A549 (cell line): ENCODE data around the gene HAUS6.

ENCODE experiments used
- BHLHE40 ChIP-seq: IDR thresholded peaks from 2 replicates; pipeline ENCODE4 v1.6.1; 2012; ENCODE audit warnings: low read depth, low read length, inconsistent platforms
- CTCF ChIP-seq: fragments of >200 bp; sonication (Bioruptor Twin); formaldehyde crosslinking; IDR thresholded peaks from 3 replicates; pipeline ENCODE4 v1.5.1; 2016
- EHMT2 ChIP-seq: fragments of 200-600 bp; sonication (generic); IDR thresholded peaks from 2 replicates; pipeline ENCODE4 v1.6.1; 2016; ENCODE audit warnings: antibody characterized with exemption, low read depth, mild to moderate bottlenecking, moderate library complexity
- ELK1 ChIP-seq: fragments of 150-350 bp; IDR thresholded peaks from 2 replicates; pipeline ENCODE4 v1.6.1; 2014; ENCODE audit warnings: low read depth, mild to moderate bottlenecking, low read length
- KDM5A ChIP-seq: fragments of 200-600 bp; sonication (generic); IDR thresholded peaks from 2 replicates; pipeline ENCODE4 v1.6.1; 2016; ENCODE audit warnings: antibody characterized with exemption, mild to moderate bottlenecking
- MAX ChIP-seq: IDR thresholded peaks from 2 replicates; pipeline ENCODE4 v1.6.1; 2012
- MAZ ChIP-seq: fragments of 150-350 bp; IDR thresholded peaks from 2 replicates; pipeline ENCODE4 v1.6.1; 2014; ENCODE audit warnings: antibody characterized with exemption, low read depth, low read length, borderline replicate concordance
- MYC ChIP-seq: IDR thresholded peaks from 2 replicates; pipeline ENCODE4 v1.6.1; 2012; ENCODE audit warnings: mild to moderate bottlenecking, inconsistent platforms, low read length, improper control_type of control experiment, borderline replicate concordance
- NR3C1 ChIP-seq: fragments of >200 bp; sonication (Bioruptor Twin); formaldehyde crosslinking; IDR thresholded peaks from 3 replicates; pipeline ENCODE4 v1.6.1; 2017
- PBX3 ChIP-seq: IDR thresholded peaks from 2 replicates; pipeline ENCODE4 v1.6.1; 2012
- PHF8 ChIP-seq: fragments of 200-600 bp; sonication (generic); IDR thresholded peaks from 2 replicates; pipeline ENCODE4 v1.6.1; 2016; ENCODE audit warnings: low read depth, mild to moderate bottlenecking, antibody characterized with exemption, moderate library complexity, borderline replicate concordance
- POLR2A ChIP-seq: IDR thresholded peaks from 2 replicates; pipeline ENCODE4 v1.6.1; 2012; ENCODE audit warnings: mild to moderate bottlenecking, low read length
- SMC3 ChIP-seq: fragments of >200 bp; sonication (Bioruptor Twin); formaldehyde crosslinking; IDR thresholded peaks from 3 replicates; pipeline ENCODE4 v1.6.1; 2018; ENCODE audit warnings: inconsistent platforms
- TF ChIP-seq, protein P1 (sequence below): fragments of 200-600 bp; sonication (generic); IDR thresholded peaks from 2 replicates; pipeline ENCODE4 v1.6.1; 2016; ENCODE audit warnings: antibody characterized with exemption, mild to moderate bottlenecking, moderate library complexity

DNA sequence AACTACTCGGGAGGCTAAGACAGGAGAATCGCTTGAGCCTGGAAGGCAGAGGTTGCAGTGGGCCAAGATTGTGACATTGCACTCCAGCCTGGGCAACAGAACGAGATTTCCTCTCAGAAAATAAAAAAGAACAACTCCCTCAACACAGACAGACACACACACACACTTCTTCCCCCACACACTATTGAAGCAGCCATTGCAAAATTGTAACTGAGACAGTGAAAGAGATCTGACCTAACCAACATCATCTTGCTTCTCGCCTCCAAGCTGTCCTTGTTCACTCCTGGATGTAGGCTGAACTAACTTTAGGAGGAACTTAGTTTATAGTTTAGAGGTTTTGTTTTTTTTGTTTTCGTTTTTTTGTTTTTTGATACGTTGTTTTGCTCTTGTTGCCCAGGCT lies 37.6 kb upstream of the HAUS6 start:
- TF ChIP-seq CTCF = no peak
- TF ChIP-seq PHF8 = no peak
- TF ChIP-seq, protein P1, sequence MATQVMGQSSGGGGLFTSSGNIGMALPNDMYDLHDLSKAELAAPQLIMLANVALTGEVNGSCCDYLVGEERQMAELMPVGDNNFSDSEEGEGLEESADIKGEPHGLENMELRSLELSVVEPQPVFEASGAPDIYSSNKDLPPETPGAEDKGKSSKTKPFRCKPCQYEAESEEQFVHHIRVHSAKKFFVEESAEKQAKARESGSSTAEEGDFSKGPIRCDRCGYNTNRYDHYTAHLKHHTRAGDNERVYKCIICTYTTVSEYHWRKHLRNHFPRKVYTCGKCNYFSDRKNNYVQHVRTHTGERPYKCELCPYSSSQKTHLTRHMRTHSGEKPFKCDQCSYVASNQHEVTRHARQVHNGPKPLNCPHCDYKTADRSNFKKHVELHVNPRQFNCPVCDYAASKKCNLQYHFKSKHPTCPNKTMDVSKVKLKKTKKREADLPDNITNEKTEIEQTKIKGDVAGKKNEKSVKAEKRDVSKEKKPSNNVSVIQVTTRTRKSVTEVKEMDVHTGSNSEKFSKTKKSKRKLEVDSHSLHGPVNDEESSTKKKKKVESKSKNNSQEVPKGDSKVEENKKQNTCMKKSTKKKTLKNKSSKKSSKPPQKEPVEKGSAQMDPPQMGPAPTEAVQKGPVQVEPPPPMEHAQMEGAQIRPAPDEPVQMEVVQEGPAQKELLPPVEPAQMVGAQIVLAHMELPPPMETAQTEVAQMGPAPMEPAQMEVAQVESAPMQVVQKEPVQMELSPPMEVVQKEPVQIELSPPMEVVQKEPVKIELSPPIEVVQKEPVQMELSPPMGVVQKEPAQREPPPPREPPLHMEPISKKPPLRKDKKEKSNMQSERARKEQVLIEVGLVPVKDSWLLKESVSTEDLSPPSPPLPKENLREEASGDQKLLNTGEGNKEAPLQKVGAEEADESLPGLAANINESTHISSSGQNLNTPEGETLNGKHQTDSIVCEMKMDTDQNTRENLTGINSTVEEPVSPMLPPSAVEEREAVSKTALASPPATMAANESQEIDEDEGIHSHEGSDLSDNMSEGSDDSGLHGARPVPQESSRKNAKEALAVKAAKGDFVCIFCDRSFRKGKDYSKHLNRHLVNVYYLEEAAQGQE = no peak
- TF ChIP-seq MAX = no peak
- TF ChIP-seq POLR2A = no peak
- no peak for TF ChIP-seq SMC3
- TF ChIP-seq KDM5A = no peak
- TF ChIP-seq MYC = no peak
- TF ChIP-seq EHMT2 = no peak
- no peak for TF ChIP-seq BHLHE40
- no peak for TF ChIP-seq PBX3
- TF ChIP-seq ELK1 = no peak
- no peak for TF ChIP-seq MAZ
- TF ChIP-seq NR3C1 = no peak
